ENCODE data around the gene SLK.

The SLK gene

DNA sequence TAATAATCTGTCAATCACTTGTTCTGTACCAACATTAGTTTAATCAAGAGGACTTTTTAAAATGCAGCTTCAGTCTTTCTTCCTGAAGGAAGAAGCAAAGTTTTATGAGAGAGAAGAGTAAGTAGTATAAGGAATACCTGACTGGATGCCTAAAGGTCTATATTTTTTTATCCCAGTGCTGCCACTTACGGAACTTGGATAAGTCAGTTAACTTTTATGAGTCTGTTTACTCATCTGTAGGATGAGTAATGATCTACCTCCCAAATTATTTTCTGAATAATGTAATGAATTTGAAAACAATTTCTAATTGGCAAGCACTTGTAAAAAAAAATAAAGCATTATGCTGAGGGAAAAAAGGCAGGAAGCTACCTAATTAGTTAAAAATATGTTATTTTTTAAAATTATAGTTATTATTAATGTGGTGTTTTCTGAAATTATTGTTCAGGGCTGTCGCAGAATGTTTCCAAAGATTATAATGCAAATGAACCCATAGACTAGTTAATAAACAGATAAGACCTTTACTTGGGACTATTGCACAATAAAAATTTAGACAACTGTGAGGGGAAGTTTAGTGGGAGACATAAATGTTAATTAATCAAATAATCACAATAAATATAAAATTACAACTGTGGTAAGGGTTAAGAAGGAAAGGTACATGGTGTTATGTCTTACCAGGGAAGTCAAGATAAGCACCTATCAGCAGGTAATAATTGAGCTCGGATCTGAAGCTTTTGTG lies 24.6 kb downstream of the SLK start:
- DNase-seq (ENCODE audit: low read depth) = no peak

GRCh38 chr10:103995134-103995533 lies 28.2 kb downstream of the SLK start:
- no peak for DNase-seq (ENCODE audit: low read depth)

GRCh38 chr10:103998805-103999204 lies 31.9 kb downstream of the SLK start:
- no peak for DNase-seq (ENCODE audit: low read depth)

GRCh38 chr10:104002911-104003310 lies 36.0 kb downstream of the SLK start:
- DNase-seq (ENCODE audit: low read depth) = no peak

DNA sequence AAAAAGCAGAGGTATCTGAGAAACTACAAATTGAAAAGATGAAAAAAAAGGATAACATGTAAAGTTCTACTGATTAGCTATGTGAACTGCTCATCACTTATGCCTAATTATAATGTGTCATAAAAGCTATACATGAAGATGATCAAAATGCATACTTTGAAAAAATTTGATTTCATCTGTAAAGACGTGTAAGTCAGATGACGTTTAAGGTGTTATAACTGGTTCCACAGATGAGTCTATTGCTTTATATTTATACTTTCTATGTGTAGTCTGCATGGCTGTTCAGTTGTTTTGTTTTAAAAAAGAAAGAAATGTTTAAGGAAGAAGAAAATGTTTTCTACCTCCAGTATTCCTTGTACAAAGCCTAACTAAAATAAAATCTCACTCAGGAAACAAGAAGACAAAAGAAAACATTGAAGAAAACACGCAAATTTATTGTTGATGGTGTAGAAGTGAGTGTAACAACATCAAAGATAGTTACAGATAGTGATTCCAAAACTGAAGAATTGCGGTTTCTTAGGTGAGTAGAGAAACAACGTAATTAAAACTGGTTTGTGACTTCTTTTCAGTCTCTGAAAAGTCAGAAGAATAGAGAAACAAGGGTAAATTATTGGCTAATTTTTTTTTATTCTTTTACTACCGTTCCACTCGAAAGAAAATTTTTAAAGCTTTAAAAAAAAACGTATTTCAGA lies 38.4 kb downstream of the SLK start:
- DNase-seq (ENCODE audit: low read depth) = no peak

DNA sequence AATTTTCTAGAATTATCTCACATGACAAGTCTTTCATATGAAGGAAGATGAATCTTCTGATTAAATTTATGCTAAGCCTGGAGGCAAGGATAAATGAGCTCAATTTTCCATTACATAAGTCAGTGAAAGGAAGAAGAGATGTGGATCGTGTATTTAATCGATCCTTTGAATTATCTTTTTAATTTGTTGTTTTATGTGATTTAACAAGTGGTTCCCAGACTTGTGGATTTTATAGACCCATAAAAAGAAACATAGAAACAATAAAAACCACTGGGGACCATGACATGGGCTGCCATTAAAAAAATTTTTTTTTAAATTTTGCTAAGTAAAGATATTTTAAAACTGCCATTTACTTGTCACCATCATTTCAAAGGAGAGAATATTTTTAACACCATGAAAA lies 45.0 kb downstream of the SLK start:
- no peak for DNase-seq (ENCODE audit: low read depth)

DNA sequence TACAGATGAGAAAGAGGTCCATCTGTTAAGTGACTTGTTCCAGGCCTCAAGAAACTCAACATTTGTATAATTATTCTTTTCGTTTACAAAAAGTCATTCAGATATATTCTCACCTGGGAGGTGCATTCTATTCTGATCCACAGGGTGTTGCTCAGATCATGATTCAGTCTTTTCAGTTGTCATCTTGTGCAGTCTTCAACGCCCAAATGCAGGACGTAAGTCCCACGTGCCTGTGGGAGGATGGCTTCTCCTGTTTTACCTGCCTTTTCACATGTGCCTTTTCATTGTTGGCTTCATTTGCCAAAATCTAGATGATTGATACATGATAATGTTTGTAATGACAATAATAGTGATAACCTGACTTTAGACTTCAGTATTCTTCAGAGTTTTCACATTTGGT lies 46.5 kb downstream of the SLK start:
- no peak for DNase-seq (ENCODE audit: low read depth)

DNA sequence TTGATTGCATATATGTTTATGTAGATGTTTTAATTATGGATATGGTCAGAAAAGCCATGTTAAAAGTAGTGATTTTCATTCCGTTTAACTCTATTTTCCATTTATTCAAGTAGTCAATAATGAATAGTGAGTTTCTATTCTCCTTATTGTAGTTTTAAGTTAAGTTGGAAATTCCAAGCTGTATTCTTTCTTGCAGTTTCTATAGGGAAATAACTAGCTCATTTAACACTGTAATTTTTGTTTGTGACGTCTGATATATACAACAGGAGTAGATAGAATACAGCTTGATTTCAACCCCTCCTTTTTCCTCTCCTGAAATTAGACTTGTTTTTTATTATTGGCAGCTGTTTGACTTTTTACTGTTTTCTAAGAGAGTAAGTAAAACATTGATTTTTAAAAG lies 47.2 kb downstream of the SLK start:
- no peak for DNase-seq (ENCODE audit: low read depth)

DNA sequence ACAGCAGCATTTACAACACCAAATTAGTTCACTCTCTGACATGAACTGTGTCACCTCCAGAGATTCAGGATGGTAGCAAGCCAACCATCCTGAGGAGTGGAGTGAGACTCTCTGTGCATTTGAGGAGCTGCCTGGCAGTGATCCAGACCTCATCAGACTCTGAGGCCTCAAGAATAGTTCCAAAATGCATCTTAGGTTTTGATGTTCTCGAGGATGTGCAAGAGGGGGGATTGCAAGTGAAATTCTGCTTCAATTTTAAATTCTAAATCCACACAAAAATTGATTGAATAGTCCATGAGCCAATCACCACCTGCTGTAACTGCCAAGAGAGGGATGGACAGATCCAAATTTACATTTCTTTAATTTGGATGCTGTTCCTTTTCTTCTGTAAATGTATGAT lies 49.7 kb downstream of the SLK start:
- no peak for DNase-seq (ENCODE audit: low read depth)

GRCh38 chr10:104018471-104018870 lies 51.5 kb downstream of the SLK start:
- DNase-seq (ENCODE audit: low read depth) = no peak

DNA sequence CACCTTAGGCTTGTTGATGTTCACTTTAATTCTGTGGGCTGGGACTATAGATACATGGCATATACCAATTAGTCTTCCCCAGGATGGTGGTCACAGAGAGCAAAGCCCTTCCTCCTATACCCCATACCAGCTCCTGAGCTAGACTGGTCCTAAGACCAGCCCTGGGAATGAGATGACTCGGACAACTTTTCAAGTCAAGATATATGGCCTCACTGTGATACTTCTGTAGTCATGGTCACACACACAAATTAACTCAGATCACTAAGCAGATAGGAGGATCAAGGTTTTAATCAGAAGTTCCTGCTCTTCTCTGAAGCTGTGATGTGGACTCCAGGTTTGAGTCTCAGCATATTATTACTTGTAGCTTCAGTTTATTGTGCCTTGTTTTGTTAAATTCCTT lies 53.1 kb downstream of the SLK start:
- no peak for DNase-seq (ENCODE audit: low read depth)

GRCh38 chr10:104021246-104021645 lies 54.3 kb downstream of the SLK start:
- DNase-seq (ENCODE audit: low read depth) = no peak

DNA sequence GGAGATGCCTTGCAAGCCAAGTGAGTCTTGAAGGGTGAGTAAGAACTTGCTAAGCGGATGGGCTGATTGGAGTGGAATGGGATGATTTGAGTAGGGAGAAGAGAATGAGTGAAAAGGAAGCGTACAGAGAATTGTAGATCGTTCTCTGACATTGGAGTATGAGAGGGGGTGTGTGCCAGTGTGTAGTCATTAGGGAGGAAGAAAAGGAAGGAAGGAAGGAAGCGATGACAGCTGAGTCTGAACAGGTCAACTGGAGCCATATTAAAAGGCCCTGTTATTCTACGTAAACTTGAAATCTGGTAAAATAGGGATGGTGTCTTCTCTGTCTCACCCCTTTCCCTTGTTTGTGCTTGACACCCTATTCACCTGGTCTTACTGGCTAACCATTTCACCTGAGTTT lies 55.1 kb downstream of the SLK start:
- no peak for DNase-seq (ENCODE audit: low read depth)

DNA sequence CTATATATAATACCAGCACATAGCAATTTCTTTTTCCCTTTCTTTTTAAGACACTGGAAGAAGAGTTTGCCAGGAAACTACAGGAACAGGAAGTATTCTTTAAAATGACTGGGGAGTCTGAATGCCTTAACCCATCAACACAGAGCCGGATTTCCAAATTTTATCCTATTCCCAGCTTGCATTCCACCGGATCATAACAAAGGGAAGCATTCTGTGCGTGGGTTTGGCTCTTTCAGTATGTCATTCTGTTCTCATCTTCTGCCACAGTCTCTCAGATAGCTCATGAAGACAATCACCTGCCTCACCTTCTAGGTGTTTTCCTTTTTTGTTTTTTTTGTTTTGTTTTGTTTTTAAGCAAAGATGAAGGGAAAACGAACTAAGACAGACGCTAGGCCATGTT lies 58.6 kb downstream of the SLK start:
- no peak for DNase-seq (ENCODE audit: low read depth)

- DNase-seq (ENCODE audit: low read depth) = no peak
Observed at GRCh38 chr10:104026762-104027161, 59.8 kb downstream of the SLK start.

DNA sequence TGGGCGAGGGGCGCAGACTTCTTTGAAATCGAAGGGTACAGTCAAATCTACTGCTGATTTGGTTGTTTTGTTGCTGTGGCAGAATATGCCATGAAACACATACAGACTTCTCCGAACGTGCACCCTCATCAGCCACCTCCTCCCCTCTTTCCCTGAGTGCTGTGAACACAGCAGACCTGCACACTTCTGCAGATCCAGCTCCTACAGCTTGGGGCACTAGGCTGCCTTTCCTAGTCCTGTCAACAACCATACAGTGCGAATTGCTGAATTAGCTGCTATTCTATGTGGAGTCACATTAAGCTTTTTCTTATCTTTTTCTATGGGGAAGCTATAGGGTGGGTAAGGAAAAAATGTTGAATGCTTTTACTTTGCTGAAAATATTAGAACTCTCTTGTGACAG lies 61.2 kb downstream of the SLK start:
- no peak for DNase-seq (ENCODE audit: low read depth)

DNA sequence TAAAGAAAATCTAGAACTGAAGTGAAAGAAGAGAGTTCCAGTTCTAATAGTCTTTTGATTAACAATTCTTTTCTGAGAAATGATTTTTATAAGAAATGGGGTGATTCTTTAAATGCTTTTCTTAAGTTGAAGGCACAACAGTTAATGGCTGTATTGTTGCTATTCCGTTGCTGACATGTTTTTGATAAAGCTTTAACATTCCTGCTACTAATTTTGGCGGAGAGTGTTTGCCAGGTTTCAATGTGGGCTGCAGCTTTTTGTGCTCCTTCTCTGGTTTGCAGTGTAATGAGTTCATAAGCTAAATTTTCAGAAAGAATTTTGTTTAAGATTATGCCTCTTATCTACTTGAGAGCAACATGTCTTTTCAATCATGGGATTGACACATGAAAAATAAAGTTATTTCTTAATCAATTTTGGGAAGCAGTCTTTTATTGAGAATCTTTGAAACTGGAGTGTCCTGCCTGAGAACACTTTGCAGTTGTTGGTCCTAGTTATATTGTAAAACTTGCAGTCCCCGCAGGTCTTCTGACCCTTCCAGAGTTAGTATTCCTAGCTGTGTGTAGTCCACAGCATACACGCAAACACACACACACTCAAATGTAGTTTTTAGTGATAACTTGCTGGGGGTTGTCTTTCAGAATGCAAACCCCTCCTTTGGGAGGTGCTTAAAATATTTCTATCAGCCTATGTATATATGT lies 62.0 kb downstream of the SLK start:
- DNase-seq (ENCODE audit: low read depth) = no peak

DNA sequence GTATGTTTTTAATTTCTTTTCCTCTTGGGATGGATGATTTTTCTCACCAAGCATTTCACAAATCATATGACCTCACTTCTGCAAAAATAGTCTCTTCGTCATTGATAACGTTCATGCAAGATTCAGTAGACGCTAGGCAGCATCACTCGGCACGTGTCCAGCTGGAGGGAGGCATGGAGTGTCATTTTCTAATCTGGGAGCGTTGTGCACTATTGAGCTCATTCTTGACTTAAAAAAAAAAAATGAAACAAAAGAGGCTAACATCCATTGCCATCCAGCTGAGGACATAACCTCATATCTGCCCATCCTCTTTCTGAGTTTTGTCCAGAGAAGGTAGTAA lies 62.6 kb downstream of the SLK start:
- DNase-seq (ENCODE audit: low read depth) = no peak

GRCh38 chr10:104031631-104032030 lies 64.7 kb downstream of the SLK start:
- no peak for DNase-seq (ENCODE audit: low read depth)

GRCh38 chr10:104032144-104032775 lies 65.3 kb downstream of the SLK start:
- no peak for DNase-seq (ENCODE audit: low read depth)

DNA sequence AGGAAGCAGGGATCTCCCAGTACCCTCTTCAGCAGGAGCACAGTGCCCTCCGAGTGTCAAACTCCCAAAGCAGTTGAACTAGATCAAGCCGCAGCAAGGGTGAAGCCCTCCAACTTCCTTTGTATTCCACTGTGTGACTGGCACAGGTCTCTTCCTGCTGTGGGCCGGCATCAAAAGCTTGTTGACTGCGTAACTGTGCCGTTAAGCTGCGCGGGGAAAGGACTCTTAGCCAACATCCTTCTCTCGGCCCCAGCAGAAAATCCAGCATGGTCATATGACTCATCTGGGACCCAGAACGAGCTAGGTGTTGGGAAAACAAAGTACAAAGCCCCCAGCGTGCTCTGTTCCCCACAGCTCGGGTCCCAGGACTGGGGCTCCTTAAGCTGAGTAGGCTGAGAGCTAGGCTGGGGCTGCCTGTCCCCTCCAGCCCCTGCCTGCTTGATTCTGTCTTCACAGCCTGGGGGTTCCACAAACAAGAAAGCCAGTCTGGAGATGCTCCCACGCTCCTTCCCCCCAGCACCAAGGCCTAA lies 66.5 kb downstream of the SLK start:
- DNase-seq (ENCODE audit: low read depth) = no peak

GRCh38 chr10:104033966-104034365 lies 67.0 kb downstream of the SLK start:
- DNase-seq (ENCODE audit: low read depth) = no peak

Measured in activated T-cell treated with anti-CD3 and anti-CD28 coated beads for 1 hour (primary cell).